K562 (cell line): ENCODE measurements around the gene PET100. TPM values are rescaled to one million over a fixed set of nuclear protein-coding genes. Genes with fewer than 3 reads are reported as not detected.

Experiments used
- CXXC5 ChIP-seq: fragments of 250-450 bp; sonication (Bioruptor Pico); IDR thresholded peaks from 2 replicates; pipeline ENCODE4 v1.8.0; 2022; ENCODE audit warnings: inconsistent platforms, mild to moderate bottlenecking, moderate library complexity
- GTF2F1 ChIP-seq: IDR thresholded peaks from 2 replicates; pipeline ENCODE4 v1.6.1; 2011; ENCODE audit warnings: low read depth, low read length, improper control_type of control experiment
- KAT8 ChIP-seq: fragments of 450-650 bp; IDR thresholded peaks from 2 replicates; pipeline ENCODE4 v1.6.1; 2016; ENCODE audit warnings: low read depth, mild to moderate bottlenecking
- NR2F6 ChIP-seq: fragments of 450-650 bp; formaldehyde crosslinking; IDR thresholded peaks from 2 replicates; pipeline ENCODE4 v1.4.0; 2020; ENCODE audit warnings: mild to moderate bottlenecking
- POLR2A ChIP-seq: fragments of 450-650 bp; conservative IDR thresholded peaks from 2 replicates; pipeline ENCODE4 v1.6.1; 2016
- RBM15 ChIP-seq: fragments of 200-400 bp; formaldehyde crosslinking; IDR thresholded peaks from 2 replicates; pipeline ENCODE4 v1.6.1; 2018; ENCODE audit warnings: mild to moderate bottlenecking, low read length, moderate library complexity; ENCODE audit not compliant: insufficient read depth
- SAFB ChIP-seq: fragments of 200-400 bp; formaldehyde crosslinking; IDR thresholded peaks from 2 replicates; pipeline ENCODE4 v1.6.1; 2017; ENCODE audit warnings: low read depth, low read length, borderline replicate concordance
- SAFB2 ChIP-seq: fragments of 200-400 bp; formaldehyde crosslinking; IDR thresholded peaks from 2 replicates; pipeline ENCODE4 v1.6.1; 2018; ENCODE audit warnings: borderline replicate concordance, low read length, low read depth, moderate library complexity; ENCODE audit not compliant: severe bottlenecking
- SIX5 ChIP-seq, 2 experiments: IDR thresholded peaks; 2 replicates each; pipeline ENCODE4 v1.6.1; 2011; ENCODE audit warnings: low read length in 2 of 2, borderline replicate concordance in 1 of 2, low read depth in 1 of 2, mild to moderate bottlenecking in 1 of 2, moderate library complexity in 1 of 2; ENCODE audit not compliant: insufficient read depth in 1 of 2
- STAT5B ChIP-seq: fragments of 250-450 bp; sonication (Bioruptor Pico); IDR thresholded peaks from 2 replicates; pipeline ENCODE4 v1.8.0; 2021; ENCODE audit warnings: mild to moderate bottlenecking, inconsistent platforms
- TEAD1 ChIP-seq, 2 experiments: fragments of 450-650 bp in 1 of 2; sonication (generic) in 1 of 2; formaldehyde crosslinking; IDR thresholded peaks; 2 replicates each; pipeline versions ENCODE4 v1.4.0 to v1.8.0; 2020 to 2022; ENCODE audit warnings: mild to moderate bottlenecking in 2 of 2, missing genetic modification reagents in 1 of 2
- THRA ChIP-seq: fragments of 450-650 bp; IDR thresholded peaks from 2 replicates; pipeline ENCODE4 v1.6.1; 2017; ENCODE audit warnings: mild to moderate bottlenecking, moderate library complexity
- ZNF232 ChIP-seq: sonication (generic); formaldehyde crosslinking; IDR thresholded peaks from 2 replicates; pipeline ENCODE4 v1.8.0; 2022; ENCODE audit warnings: mild to moderate bottlenecking, missing genetic modification reagents
- ZNF436 ChIP-seq: fragments of 250-450, 450-650 bp; sonication (Bioruptor Pico); formaldehyde crosslinking; IDR thresholded peaks from 2 replicates; pipeline ENCODE4 v1.7.0; 2020; ENCODE audit warnings: mild to moderate bottlenecking
- ZNF444 ChIP-seq: fragments of 250-450 bp; sonication (Bioruptor Pico); IDR thresholded peaks from 2 replicates; pipeline ENCODE4 v1.4.0; 2020; ENCODE audit warnings: mild to moderate bottlenecking, moderate library complexity
- ZNF707 ChIP-seq: fragments of 250-450 bp; sonication (Bioruptor Pico); conservative IDR thresholded peaks from 2 replicates; pipeline ENCODE4 v1.8.0; 2022; ENCODE audit warnings: inconsistent platforms, mild to moderate bottlenecking, moderate library complexity
- polyA plus RNA-seq, 8 experiments: library from polyadenylated mRNA; depleted of rRNA in 4 of 8; stranded (reverse) in 5 of 8; unstranded in 3 of 8; fragments of >200 nt; fragmentation: Nextera tagmentation in 2 of 8; fragmentation: Illumina TruSeq in 1 of 8; extraction: Ambion mirVana in 2 of 8; extraction: Trizol in 1 of 8; gene quantifications; 2 replicates each; pipeline versions ENCODE4 v1.2.1 to v1.2.3, GENCODE V29; 2011 to 2014; ENCODE audit warnings: inconsistent platforms in 1 of 8, missing spikeins in 1 of 8
- total RNA-seq, 7 experiments: library from RNA; depleted of rRNA in 6 of 7; stranded (reverse); fragments of >200 nt in 6 of 7; fragmentation: Illumina TruSeq in 2 of 7; extraction: Trizol in 2 of 7; gene quantifications; 2 replicates each; pipeline versions ENCODE4 v1.2.1 to v1.2.3, GENCODE V29; 2011 to 2021; ENCODE audit warnings: low replicate concordance in 1 of 7
- TF ChIP-seq, protein P1 (sequence below): fragments of 450-650 bp; IDR thresholded peaks from 2 replicates; pipeline ENCODE4 v1.7.1; 2018; ENCODE audit warnings: mild to moderate bottlenecking, low read depth; ENCODE audit not compliant: partially characterized antibody
- TF ChIP-seq, protein P2 (sequence below): sonication (generic); formaldehyde crosslinking; IDR thresholded peaks from 2 replicates; pipeline ENCODE4 v1.8.0; 2022; ENCODE audit warnings: mild to moderate bottlenecking, low read depth, missing genetic modification reagents
- TF ChIP-seq, protein P3 (sequence below): fragments of 200-800 bp; sonication (Bioruptor generic); IDR thresholded peaks from 2 replicates; pipeline ENCODE4 v1.6.1; 2017; ENCODE audit warnings: missing genetic modification characterization, missing compliant biosample characterization
- TF ChIP-seq, protein P4 (sequence below): fragments of 450-650 bp; IDR thresholded peaks from 2 replicates; pipeline ENCODE4 v1.6.1; 2017; ENCODE audit warnings: antibody characterized with exemption

PET100 gene
- total and polyA plus RNA-seq, 9 of the 15 experiments (the other 6 are each of a cell fraction or from before 2014, with no cell fraction given): 62.3 to 351 (median 98.3) TPM

DNA sequence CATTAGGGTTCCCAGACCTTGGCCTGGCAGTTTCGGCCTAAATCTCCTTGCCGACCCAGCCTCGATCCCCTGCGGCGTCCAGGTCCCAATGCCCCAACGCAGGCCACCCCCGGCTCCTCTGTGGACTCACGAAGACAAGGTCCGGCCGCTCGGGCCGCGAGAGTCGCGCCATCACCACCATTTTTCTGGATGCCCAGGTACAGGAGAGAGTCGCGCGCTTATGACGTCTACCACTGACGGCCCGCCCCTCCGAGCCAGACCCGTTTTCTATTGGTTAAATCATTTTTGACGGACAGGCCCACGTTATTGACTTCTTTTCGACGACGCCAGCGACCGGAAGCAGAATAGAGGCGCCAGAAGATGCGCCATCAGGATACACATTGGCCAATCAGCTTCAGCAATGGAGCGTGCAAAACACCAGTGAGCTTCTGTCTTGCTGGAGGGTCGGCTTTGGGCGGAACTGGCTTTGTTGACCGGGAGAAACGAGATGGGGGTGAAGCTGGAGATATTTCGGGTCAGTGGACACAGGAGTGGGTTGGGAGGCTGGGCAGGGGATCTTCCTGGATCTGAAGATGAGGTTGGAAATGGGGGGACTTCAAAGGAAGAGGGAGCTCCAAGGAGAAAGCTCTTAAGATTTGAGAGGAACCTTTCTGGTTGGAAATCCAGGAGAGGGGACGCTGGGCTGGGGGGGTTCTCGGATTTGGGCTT, at the start of gene PET100, which contains the start of gene XAB2 (continued):
- TF ChIP-seq, protein P1, sequence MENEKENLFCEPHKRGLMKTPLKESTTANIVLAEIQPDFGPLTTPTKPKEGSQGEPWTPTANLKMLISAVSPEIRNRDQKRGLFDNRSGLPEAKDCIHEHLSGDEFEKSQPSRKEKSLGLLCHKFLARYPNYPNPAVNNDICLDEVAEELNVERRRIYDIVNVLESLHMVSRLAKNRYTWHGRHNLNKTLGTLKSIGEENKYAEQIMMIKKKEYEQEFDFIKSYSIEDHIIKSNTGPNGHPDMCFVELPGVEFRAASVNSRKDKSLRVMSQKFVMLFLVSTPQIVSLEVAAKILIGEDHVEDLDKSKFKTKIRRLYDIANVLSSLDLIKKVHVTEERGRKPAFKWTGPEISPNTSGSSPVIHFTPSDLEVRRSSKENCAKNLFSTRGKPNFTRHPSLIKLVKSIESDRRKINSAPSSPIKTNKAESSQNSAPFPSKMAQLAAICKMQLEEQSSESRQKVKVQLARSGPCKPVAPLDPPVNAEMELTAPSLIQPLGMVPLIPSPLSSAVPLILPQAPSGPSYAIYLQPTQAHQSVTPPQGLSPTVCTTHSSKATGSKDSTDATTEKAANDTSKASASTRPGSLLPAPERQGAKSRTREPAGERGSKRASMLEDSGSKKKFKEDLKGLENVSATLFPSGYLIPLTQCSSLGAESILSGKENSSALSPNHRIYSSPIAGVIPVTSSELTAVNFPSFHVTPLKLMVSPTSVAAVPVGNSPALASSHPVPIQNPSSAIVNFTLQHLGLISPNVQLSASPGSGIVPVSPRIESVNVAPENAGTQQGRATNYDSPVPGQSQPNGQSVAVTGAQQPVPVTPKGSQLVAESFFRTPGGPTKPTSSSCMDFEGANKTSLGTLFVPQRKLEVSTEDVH: peak; percentile 97
- TF ChIP-seq POLR2A (peak; percentile 84), ZNF444 (CRISPR knock-in tag) (no peak), THRA (no peak), STAT5B (CRISPR knock-in tag) (no peak), TEAD1 (CRISPR knock-in tag; IDR thresholded peaks at IDR 0.05) (no peak), NR2F6 (no peak), ZNF707 (CRISPR knock-in tag) (no peak), SAFB2 (no peak), KAT8 (no peak), SAFB (no peak), RBM15 (no peak), SIX5 (IDR thresholded peaks at IDR 0.05; ENCODE audit: borderline replicate concordance in 1 of 2, insufficient read depth in 1 of 2, low read depth in 1 of 2, low read length in 2 of 2) (peak; percentile 51 to 60; a peak in 3 of 4 replicates), ZNF232 (CRISPR knock-in tag) (no peak), ZNF436 (CRISPR knock-in tag) (no peak), CXXC5 (peak; percentile 100), GTF2F1 (no peak)
- TF ChIP-seq, protein P2, sequence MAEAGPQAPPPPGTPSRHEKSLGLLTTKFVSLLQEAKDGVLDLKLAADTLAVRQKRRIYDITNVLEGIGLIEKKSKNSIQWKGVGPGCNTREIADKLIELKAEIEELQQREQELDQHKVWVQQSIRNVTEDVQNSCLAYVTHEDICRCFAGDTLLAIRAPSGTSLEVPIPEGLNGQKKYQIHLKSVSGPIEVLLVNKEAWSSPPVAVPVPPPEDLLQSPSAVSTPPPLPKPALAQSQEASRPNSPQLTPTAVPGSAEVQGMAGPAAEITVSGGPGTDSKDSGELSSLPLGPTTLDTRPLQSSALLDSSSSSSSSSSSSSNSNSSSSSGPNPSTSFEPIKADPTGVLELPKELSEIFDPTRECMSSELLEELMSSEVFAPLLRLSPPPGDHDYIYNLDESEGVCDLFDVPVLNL (CRISPR knock-in tag): no peak
- TF ChIP-seq, protein P3, sequence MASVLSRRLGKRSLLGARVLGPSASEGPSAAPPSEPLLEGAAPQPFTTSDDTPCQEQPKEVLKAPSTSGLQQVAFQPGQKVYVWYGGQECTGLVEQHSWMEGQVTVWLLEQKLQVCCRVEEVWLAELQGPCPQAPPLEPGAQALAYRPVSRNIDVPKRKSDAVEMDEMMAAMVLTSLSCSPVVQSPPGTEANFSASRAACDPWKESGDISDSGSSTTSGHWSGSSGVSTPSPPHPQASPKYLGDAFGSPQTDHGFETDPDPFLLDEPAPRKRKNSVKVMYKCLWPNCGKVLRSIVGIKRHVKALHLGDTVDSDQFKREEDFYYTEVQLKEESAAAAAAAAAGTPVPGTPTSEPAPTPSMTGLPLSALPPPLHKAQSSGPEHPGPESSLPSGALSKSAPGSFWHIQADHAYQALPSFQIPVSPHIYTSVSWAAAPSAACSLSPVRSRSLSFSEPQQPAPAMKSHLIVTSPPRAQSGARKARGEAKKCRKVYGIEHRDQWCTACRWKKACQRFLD (CRISPR knock-in tag): no peak
- TF ChIP-seq, protein P4, sequence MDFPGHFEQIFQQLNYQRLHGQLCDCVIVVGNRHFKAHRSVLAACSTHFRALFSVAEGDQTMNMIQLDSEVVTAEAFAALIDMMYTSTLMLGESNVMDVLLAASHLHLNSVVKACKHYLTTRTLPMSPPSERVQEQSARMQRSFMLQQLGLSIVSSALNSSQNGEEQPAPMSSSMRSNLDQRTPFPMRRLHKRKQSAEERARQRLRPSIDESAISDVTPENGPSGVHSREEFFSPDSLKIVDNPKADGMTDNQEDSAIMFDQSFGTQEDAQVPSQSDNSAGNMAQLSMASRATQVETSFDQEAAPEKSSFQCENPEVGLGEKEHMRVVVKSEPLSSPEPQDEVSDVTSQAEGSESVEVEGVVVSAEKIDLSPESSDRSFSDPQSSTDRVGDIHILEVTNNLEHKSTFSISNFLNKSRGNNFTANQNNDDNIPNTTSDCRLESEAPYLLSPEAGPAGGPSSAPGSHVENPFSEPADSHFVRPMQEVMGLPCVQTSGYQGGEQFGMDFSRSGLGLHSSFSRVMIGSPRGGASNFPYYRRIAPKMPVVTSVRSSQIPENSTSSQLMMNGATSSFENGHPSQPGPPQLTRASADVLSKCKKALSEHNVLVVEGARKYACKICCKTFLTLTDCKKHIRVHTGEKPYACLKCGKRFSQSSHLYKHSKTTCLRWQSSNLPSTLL: no peak
